GM21786 (cell line): Measurements from ENCODE around the gene COX7A1.

Experiments used
- ATAC-seq: cut with Tn5 transposase; IDR thresholded peaks from one replicate; pipeline ENCODE4 v1.9.1; 2021; ENCODE audit not compliant: unreplicated experiment

The COX7A1 gene

GRCh38 chr19:36113425-36113824, 38.8 kb downstream of the COX7A1 start:
- no peak for ATAC-seq

- no peak for ATAC-seq
Measured at GRCh38 chr19:36112678-36113077, 39.6 kb downstream of the COX7A1 start.

GRCh38 chr19:36111200-36111539, 41.1 kb downstream of the COX7A1 start:
- no peak for ATAC-seq

GRCh38 chr19:36110487-36111199, 41.6 kb downstream of the COX7A1 start, which contains the start of gene OVOL3:
Gene OVOL3, plus strand, starts transcription at chr19:36111143. Its CDS starts 60 bp downstream, at chr19:36111203.
- ATAC-seq, result no peak

GRCh38 chr19:36108684-36109083, 43.6 kb downstream of the COX7A1 start:
- no peak for ATAC-seq

GRCh38 chr19:36106991-36107390, 45.3 kb downstream of the COX7A1 start:
- no peak for ATAC-seq

GRCh38 chr19:36106441-36106840, 45.8 kb downstream of the COX7A1 start:
- no peak for ATAC-seq

- no peak for ATAC-seq
Measured at GRCh38 chr19:36103842-36104552, 48.2 kb downstream of the COX7A1 start.

GRCh38 chr19:36103040-36103626, 49.1 kb downstream of the COX7A1 start:
- ATAC-seq, result no peak

GRCh38 chr19:36101550-36102327, 50.5 kb downstream of the COX7A1 start:
- no peak for ATAC-seq
